Lower leg skin (tissue), 4 donors: ENCODE measurements around the gene C9orf152. TPM values are rescaled to one million over a fixed set of nuclear protein-coding genes. Genes with fewer than 3 reads are reported as not detected.

Experiments
- DNase-seq, 2 donors: peaks; one replicate each; pipeline ENCODE4 v3.0.0-alpha.2; 2019; ENCODE audit warnings: low spot score in 2 of 2
- H3K4me3 ChIP-seq: fragments of 200-600 bp; sonication (generic); 2 replicates; pipeline ENCODE4 v1.5.1; 2017; ENCODE audit warnings: mild to moderate bottlenecking, low read depth; ENCODE audit not compliant: poor library complexity, severe bottlenecking
- CTCF ChIP-seq, 3 donors: fragments of 450-650 bp; IDR thresholded peaks; one replicate each; pipeline ENCODE4 v1.5.1; 2016; ENCODE audit warnings: antibody characterized with exemption in 3 of 3, mild to moderate bottlenecking in 3 of 3, moderate library complexity in 2 of 3
- POLR2A ChIP-seq, 2 donors: fragments of 450-650 bp; IDR thresholded peaks; one replicate each; pipeline ENCODE4 v1.6.1; 2016 to 2017; ENCODE audit warnings: antibody characterized with exemption in 2 of 2, mild to moderate bottlenecking in 1 of 2, moderate library complexity in 1 of 2
- WGBS, 2 donors: methylation state at CpG; one replicate each; pipeline ENCODE4 v1.1.5; 2018; 5-methylcytosine and 5-hydroxymethylcytosine counted together
- intact Hi-C: fragments of 100-400 bp; cut with DNase I; formaldehyde crosslinking; loops from one replicate; pipeline ENCODE4 v1.15.0; 2023; ENCODE audit warnings: low total_unique reads
- total RNA-seq, 4 donors: library from RNA; depleted of rRNA; stranded (reverse); fragments of >200 nt; gene quantifications; one replicate each; pipeline ENCODE4 v1.1.0, GENCODE V29; 2016

C9orf152 gene
- total RNA-seq, 4 donors from 2014 or later = 4.1 to 15.7 (median 8.4) TPM

GRCh38 chr9:110224583-110224982, 16.6 kb upstream of the C9orf152 start:
- no peak for DNase-seq
- no peak overlapping the region for H3K4me3 ChIP-seq
- WGBS, 2 donors = 85 to 89% methylated on average over 3 of the region's 3 CpGs
- TF ChIP-seq CTCF (IDR thresholded peaks at IDR 0.05) (no peak), POLR2A (IDR thresholded peaks at IDR 0.05) (no peak)
- intact Hi-C loops = no loop called here

GRCh38 chr9:110220809-110221208, 12.8 kb upstream of the C9orf152 start:
- intact Hi-C loops = no loop called here
- TF ChIP-seq POLR2A (IDR thresholded peaks at IDR 0.05) = no peak
- TF ChIP-seq CTCF (IDR thresholded peaks at IDR 0.05) = no peak
- no peak for DNase-seq
- WGBS, 2 donors = 98% methylated on average over 3 of the region's 3 CpGs
- H3K4me3 ChIP-seq = no peak overlapping the region

- H3K4me3 ChIP-seq = no peak overlapping the region
- intact Hi-C loops = loop anchor here (5.0 kb wide), 1 partner anchor 35 kb away; no protein-coding TSS in a partner anchor
- WGBS, 2 donors = 28% methylated on average over 10 of the region's 10 CpGs
- no peak for DNase-seq
- peak in 1 of 3 donors; percentile 67 for TF ChIP-seq CTCF (IDR thresholded peaks at IDR 0.05)
- TF ChIP-seq POLR2A (IDR thresholded peaks at IDR 0.05) = no peak
Measured at GRCh38 chr9:110217656-110218099, 9.7 kb upstream of the C9orf152 start.

GRCh38 chr9:110214586-110215355, 6.8 kb upstream of the C9orf152 start:
- intact Hi-C loops = loop anchor here (5.0 kb wide), 1 partner anchor 32 kb away; no protein-coding TSS in a partner anchor
- WGBS, 2 donors = 67 to 73% methylated on average over 2 of the region's 2 CpGs
- TF ChIP-seq POLR2A (IDR thresholded peaks at IDR 0.05) (no peak), CTCF (IDR thresholded peaks at IDR 0.05) (no peak)

GRCh38 chr9:110214090-110214489, 6.1 kb upstream of the C9orf152 start:
- DNase-seq = no peak
- TF ChIP-seq POLR2A (IDR thresholded peaks at IDR 0.05) (no peak), CTCF (IDR thresholded peaks at IDR 0.05) (no peak)
- WGBS, 2 donors = 70 to 75% methylated on average over 6 of the region's 6 CpGs
- no peak overlapping the region for H3K4me3 ChIP-seq
- intact Hi-C loops = no loop called here

More at GRCh38 chr9:110214586-110215355, 6.8 kb upstream of the C9orf152 start:
- no peak overlapping the region for H3K4me3 ChIP-seq
- no peak for DNase-seq
